Limb (tissue), 2 donors: ENCODE results near the gene ACSL6.

ENCODE experiments used
- DNase-seq, 2 donors: peaks; one replicate each; pipeline ENCODE4 v3.0.0-alpha.2; 2016; ENCODE audit errors: extremely low spot score in 2 of 2

The ACSL6 gene

GRCh38 chr5:132017738-132018625 lies 6.5 kb upstream of the ACSL6 start:
- peak in 1 of 2 donors; percentile 14 for DNase-seq

GRCh38 chr5:132017316-132017715 lies 5.9 kb upstream of the ACSL6 start:
- no peak for DNase-seq

- no peak for DNase-seq
Measured at GRCh38 chr5:132016721-132017250, 5.3 kb upstream of the ACSL6 start.

GRCh38 chr5:132013711-132014110 lies 2.3 kb upstream of the ACSL6 start:
- peak in 1 of 2 donors; percentile 6 for DNase-seq

- DNase-seq = peak in 1 of 2 donors; percentile 14
Measured at GRCh38 chr5:132013006-132013689, 1.7 kb upstream of the ACSL6 start.

- peak; percentile 78 to 87 for DNase-seq
Measured at GRCh38 chr5:132012371-132013005, 1.0 kb upstream of the ACSL6 start.

GRCh38 chr5:132010989-132011621 lies 353 bp downstream of the ACSL6 start:
- DNase-seq = peak in 1 of 2 donors; percentile 33

- DNase-seq = no peak
Measured at GRCh38 chr5:132010645-132010988, 841 bp downstream of the ACSL6 start.

GRCh38 chr5:132009706-132010405 lies 1.6 kb downstream of the ACSL6 start:
- peak in 1 of 2 donors; percentile 21 for DNase-seq

GRCh38 chr5:132008961-132009680 lies 2.3 kb downstream of the ACSL6 start:
- peak in 1 of 2 donors; percentile 17 for DNase-seq

GRCh38 chr5:132008163-132008473 lies 3.3 kb downstream of the ACSL6 start:
- peak in 1 of 2 donors; percentile 18 for DNase-seq

GRCh38 chr5:132007399-132008162 lies 3.9 kb downstream of the ACSL6 start:
- DNase-seq = peak in 1 of 2 donors; percentile 65

- no peak for DNase-seq
Measured at GRCh38 chr5:132006331-132007120, 4.9 kb downstream of the ACSL6 start.

GRCh38 chr5:132005591-132005990 lies 5.9 kb downstream of the ACSL6 start:
- DNase-seq = no peak

GRCh38 chr5:132003982-132004381 lies 7.5 kb downstream of the ACSL6 start:
- DNase-seq = no peak

- DNase-seq = peak in 1 of 2 donors; percentile 51
Measured at GRCh38 chr5:132003170-132003744, 8.2 kb downstream of the ACSL6 start.

- no peak for DNase-seq
Measured at GRCh38 chr5:132002757-132003156, 8.7 kb downstream of the ACSL6 start.
